ENCODE results near the gene CHD5.

The CHD5 gene

DNA sequence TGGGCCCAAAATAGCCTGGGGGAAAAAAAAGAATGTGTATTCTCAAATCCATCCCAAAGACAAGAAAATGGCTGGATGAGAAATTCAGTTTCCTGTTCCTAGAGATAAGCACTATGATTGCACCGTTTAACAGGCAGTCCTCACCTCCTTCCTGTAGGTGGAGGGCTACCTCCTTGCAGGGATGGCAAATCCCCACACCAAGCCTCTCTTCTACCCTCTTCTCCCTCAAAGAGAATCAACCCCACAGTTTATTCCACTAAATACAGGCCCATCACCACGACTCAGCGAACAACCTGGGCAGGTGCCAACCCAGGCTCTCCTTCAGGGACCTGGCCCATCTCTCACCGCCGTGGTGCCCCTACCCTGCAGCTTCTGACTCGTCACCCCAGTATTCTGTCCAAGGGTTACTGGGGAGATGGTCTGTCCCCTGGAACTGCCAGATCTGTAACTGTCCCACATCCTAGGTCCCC is 3.4 kb upstream of the CHD5 start:
- TF ChIP-seq, protein P1, sequence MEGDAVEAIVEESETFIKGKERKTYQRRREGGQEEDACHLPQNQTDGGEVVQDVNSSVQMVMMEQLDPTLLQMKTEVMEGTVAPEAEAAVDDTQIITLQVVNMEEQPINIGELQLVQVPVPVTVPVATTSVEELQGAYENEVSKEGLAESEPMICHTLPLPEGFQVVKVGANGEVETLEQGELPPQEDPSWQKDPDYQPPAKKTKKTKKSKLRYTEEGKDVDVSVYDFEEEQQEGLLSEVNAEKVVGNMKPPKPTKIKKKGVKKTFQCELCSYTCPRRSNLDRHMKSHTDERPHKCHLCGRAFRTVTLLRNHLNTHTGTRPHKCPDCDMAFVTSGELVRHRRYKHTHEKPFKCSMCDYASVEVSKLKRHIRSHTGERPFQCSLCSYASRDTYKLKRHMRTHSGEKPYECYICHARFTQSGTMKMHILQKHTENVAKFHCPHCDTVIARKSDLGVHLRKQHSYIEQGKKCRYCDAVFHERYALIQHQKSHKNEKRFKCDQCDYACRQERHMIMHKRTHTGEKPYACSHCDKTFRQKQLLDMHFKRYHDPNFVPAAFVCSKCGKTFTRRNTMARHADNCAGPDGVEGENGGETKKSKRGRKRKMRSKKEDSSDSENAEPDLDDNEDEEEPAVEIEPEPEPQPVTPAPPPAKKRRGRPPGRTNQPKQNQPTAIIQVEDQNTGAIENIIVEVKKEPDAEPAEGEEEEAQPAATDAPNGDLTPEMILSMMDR (IDR thresholded peaks at IDR 0.05; ENCODE audit: borderline replicate concordance, control extremely low read depth, extremely low read depth, insufficient read depth, missing control alignments): no peak
- in situ Hi-C loops (cut with MboI; ENCODE audit: low sequenced_read_pairs, unreplicated experiment): no loop called here
- DNase-seq (ENCODE audit: low spot score): no peak

DNA sequence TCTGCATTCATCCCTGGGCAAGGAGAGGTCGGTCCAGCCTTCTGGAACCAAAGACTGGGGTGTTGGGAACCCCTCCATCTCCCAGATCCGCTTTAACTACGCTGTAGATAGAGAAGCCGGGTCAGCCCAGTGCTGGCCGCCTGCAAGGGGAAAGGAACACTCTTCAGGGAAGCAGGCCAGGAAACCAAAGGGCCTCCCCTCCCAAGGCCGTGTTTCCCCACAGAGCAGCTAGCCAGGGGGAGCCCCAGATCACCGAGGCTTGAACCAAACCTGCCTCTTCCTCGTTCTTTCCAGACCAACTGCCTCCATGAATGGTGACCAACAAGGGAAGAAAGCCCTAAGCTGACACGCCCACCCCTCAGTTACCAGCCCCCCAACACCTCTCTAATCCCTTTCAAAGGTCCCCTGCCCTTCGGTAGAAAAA is 1.2 kb upstream of the CHD5 start:
- TF ChIP-seq, protein P1 (IDR thresholded peaks at IDR 0.05; ENCODE audit: borderline replicate concordance, control extremely low read depth, extremely low read depth, insufficient read depth, missing control alignments): no peak
- DNase-seq (ENCODE audit: low spot score): no peak
- in situ Hi-C loops (cut with MboI; ENCODE audit: low sequenced_read_pairs, unreplicated experiment): no loop called here

DNA sequence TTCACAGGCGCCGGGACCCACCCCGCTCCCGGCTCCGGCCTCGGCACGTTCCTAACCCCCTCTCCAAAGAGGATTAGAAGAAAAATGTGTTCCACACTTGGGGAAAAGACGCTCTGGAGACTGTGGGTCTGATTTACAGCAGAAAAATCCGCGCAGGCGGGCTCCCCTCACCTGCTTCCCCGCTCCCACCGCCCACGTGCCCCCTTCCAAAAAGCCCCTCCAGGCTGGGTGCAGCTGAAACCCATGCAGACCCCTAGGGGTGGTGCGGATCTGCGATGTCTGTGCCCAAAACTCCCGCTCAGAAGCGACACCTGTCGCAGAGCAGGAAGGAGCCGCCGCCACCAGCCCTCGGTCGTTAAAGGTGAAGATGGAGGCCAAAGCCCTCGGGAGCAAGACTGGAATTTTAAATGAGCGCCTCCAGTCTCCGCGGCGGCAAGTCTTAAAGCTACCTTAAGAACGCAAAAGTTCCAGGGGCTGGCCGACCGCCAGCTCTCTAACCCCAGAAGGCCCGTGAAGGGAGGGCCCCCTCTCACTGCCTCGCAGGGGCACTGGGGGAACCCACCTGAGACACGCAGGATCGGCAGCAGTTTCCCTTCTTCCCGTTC is 688 bp upstream of the CHD5 start:
- in situ Hi-C loops (cut with MboI; ENCODE audit: low sequenced_read_pairs, unreplicated experiment): no loop called here
- no peak for DNase-seq (ENCODE audit: low spot score)
- TF ChIP-seq, protein P1 (IDR thresholded peaks at IDR 0.05; ENCODE audit: borderline replicate concordance, control extremely low read depth, extremely low read depth, insufficient read depth, missing control alignments): no peak

DNA sequence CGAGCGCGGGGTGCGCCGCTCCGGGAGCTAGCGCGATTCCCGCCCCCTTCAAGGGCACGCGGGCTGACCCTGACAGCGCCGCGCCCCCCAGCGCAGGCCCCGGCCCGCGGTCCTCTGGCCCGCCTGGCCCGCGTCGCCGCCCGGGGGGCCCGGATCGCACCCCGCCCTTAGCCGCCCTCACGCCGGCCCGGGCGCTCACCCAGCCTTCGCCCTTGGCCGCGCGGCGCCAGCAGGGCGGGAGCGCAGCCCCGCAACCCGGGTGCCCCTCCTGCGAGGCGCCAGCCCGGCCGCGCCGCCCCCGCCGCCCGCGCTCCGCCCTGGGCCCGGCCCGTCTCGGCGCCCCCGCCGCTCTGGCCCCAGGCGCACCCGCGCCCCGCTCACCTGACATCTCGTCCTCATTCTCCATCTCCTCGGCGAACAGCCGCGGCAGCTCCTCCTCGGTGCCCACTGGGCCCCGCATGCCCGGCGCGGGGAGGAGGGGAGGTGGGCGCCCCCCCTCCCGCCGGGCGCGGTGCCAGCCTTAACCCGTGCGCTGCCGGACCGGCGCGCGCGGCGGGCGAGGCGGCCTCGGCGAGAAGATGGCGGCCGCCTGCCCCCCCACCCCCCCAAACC is 451 bp downstream of the CHD5 start:
- no peak for DNase-seq (ENCODE audit: low spot score)
- in situ Hi-C loops (cut with MboI; ENCODE audit: low sequenced_read_pairs, unreplicated experiment): no loop called here
- TF ChIP-seq, protein P1 (IDR thresholded peaks at IDR 0.05; ENCODE audit: borderline replicate concordance, control extremely low read depth, extremely low read depth, insufficient read depth, missing control alignments): no peak

DNA sequence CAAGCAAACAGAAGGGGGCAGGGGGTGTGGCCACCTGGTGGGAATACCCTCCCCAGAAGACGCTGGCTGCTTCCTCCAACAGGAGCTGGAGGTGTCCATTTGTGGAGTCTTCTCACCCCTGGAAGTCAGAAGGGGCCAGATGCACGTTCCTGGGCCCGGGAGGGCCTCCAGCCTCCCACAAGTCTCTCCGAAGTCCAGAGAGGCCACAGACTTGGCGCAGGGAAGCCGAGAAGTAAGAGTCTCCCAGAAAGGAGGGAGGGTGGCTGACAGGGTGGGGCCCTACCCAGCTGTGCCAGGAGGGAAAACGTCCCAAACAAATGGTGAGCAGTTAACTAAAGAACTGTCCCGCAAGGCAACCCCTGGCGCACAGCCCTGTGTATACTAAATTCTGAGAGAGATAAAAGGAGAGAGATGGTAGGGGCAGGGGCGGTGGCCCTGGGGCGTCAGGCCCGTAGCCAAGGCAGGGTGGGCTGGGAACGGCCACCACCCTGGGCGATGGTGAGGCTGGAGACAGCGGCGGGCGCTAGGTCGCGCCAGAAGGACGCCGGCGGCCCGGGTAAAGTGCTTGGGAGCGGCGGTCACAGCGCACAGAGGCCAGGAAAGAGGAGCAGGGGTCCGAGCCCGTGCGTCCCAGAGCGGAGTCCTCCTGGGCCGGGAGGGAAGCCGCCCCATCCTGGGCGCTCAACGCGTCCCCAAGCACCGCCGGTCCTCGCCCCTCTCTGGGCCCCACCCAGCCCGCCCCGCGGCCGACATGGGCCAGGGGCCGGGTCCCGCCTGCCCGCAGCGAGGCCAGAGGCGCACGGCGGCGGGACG is 1.2 kb downstream of the CHD5 start:
- in situ Hi-C loops (cut with MboI; ENCODE audit: low sequenced_read_pairs, unreplicated experiment): no loop called here
- TF ChIP-seq, protein P1 (IDR thresholded peaks at IDR 0.05; ENCODE audit: borderline replicate concordance, control extremely low read depth, extremely low read depth, insufficient read depth, missing control alignments): no peak
- DNase-seq (ENCODE audit: low spot score): no peak

DNA sequence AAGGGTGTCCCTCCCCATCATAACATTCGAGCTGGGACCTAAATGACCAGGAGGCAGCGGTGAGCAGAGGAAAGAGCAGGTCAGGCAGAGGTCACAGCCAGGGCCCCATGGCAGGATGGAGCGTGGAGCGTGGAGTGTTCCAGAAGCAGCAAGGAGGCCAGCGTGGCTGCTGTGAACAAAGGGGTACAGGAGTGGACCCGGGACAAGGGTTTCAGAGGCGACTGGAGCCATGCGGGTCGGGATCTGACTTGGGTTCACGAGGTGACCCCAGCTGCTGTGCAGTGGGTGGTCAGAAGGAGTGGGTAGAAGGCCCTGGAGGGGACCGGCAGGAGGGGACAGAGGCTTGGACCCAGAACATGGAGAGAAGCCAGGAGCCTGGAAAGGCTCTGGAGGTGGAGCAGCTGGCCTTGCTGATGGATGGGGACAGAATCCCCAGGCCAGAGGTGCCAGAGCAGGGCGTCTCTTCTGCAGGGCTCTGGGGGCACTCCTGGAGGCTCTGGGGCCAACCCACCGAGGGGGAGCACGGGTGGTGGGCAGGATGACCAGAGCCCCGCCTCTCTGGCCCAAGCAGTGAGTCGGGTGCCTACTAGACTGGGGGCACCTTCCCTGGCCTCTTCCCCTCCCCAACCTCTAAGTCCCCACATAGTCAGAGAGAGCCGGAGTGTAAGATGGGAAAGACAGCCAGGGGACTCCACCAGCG is 2.3 kb downstream of the CHD5 start:
- no peak for DNase-seq (ENCODE audit: low spot score)
- in situ Hi-C loops (cut with MboI; ENCODE audit: low sequenced_read_pairs, unreplicated experiment): no loop called here
- TF ChIP-seq, protein P1 (IDR thresholded peaks at IDR 0.05; ENCODE audit: borderline replicate concordance, control extremely low read depth, extremely low read depth, insufficient read depth, missing control alignments): no peak
